Measurements from ENCODE around the gene GULP1.
A peak's percentile ranks its signal among the peaks of the same experiment; 100 is the strongest.

The GULP1 gene

DNA sequence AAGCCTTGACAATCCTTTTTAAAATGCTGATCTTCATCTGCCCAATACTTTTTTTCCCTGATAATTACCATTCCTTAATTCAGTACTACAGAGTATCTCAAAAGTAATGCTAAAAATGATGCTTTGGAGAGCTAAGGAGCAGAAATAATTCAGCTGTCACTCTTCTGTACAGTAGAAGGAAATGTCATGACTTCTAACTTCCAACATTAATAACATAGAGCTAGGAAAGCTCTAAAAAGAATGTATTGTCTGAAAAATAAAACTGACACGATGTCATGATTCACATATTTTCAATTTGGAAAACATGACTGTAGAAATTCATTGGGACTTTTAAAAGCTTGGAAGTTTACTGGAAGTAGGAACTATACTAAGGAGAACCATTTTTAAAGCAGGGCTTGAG, 212.3 kb downstream of the GULP1 start:
- TF ChIP-seq, protein P1, sequence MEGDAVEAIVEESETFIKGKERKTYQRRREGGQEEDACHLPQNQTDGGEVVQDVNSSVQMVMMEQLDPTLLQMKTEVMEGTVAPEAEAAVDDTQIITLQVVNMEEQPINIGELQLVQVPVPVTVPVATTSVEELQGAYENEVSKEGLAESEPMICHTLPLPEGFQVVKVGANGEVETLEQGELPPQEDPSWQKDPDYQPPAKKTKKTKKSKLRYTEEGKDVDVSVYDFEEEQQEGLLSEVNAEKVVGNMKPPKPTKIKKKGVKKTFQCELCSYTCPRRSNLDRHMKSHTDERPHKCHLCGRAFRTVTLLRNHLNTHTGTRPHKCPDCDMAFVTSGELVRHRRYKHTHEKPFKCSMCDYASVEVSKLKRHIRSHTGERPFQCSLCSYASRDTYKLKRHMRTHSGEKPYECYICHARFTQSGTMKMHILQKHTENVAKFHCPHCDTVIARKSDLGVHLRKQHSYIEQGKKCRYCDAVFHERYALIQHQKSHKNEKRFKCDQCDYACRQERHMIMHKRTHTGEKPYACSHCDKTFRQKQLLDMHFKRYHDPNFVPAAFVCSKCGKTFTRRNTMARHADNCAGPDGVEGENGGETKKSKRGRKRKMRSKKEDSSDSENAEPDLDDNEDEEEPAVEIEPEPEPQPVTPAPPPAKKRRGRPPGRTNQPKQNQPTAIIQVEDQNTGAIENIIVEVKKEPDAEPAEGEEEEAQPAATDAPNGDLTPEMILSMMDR (conservative IDR thresholded peaks at IDR 0.05; ENCODE audit: low read depth, low read length), result no peak
- H3K4me3 ChIP-seq (ENCODE audit: low read length), result no peak overlapping the region
- DNase-seq (ENCODE audit: low read depth), result no peak

DNA sequence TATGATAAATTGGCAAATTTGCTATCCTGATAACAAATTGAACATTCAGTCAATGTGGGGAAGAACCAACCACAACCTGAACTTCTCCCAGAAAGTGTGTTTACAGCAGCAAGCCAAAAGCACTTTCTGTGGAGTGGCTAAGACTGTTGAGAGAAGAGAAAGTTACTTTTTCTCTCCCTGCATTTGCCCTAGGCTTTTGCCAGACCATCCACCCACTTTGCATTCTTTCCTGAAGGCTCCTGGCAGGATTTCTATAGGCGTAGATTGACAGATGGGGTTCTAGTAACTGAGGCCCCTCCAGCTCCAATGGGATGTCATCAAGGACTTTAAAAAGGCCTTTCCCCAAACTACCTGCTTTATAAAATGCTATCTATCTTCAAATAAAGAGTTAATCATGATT, 215.2 kb downstream of the GULP1 start:
- TF ChIP-seq, protein P1 (conservative IDR thresholded peaks at IDR 0.05; ENCODE audit: low read depth, low read length), result no peak
- no peak for DNase-seq (ENCODE audit: low read depth)
- H3K4me3 ChIP-seq (ENCODE audit: low read length), result no peak overlapping the region

DNA sequence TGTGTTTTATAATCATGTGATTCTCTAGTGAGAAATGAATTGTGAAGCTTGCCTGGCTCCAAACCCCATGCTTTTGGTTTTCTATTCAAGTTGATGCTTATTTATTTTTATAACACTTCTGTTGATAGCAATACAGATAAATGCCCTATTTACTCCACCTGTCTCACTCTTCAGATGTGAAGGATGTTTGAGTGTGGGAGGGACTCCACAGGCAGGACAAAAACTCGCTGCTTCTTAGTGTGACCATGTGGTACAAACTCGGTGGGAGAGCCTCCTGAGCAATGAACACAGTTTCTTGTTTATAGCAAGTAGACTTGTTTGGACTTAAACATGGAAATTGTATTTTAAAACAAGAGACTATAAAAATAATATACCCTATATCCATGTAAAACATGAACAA, 219.7 kb downstream of the GULP1 start:
- TF ChIP-seq, protein P1 (conservative IDR thresholded peaks at IDR 0.05; ENCODE audit: low read depth, low read length), result no peak
- no peak overlapping the region for H3K4me3 ChIP-seq (ENCODE audit: low read length)
- no peak for DNase-seq (ENCODE audit: low read depth)

GRCh38 chr2:188512456-188512855, 220.8 kb downstream of the GULP1 start:
- no peak overlapping the region for H3K4me3 ChIP-seq (ENCODE audit: low read length)
- DNase-seq (ENCODE audit: low read depth), result no peak
- TF ChIP-seq, protein P1 (conservative IDR thresholded peaks at IDR 0.05; ENCODE audit: low read depth, low read length), result peak; percentile 57

GRCh38 chr2:188515918-188516317, 224.2 kb downstream of the GULP1 start:
- TF ChIP-seq, protein P1 (conservative IDR thresholded peaks at IDR 0.05; ENCODE audit: low read depth, low read length), result no peak
- DNase-seq (ENCODE audit: low read depth), result no peak

DNA sequence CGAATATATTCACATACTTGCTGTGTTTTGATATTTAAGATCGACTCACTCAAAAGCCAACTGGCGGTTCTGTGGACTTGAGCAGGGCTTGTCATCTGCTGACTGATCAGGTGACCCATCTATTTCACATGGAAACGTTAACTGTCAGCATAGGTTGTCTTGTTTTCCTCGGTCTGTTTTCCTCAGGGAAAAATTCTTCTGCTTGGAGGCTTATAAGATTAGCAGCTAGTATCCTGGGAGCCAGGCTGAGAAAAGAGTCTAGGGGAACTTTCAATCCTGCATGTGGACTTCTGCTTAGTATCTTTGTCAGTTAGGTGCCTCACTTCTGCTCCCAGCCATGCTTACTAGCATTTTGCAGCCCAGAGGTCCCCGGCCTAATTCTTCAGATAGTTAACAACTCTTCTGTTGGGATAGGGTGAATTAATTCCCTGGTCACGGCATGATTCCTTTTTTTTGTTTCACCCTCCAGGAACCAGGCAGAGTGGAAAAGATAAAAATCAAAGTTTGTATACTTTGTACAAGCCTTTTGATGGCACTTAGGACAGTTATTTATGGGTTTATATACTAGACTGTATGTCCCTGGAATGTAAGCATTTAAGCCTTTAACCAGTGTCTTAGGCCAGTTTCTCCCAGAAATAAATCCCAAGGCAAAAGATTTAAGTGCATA, 226.0 kb downstream of the GULP1 start:
- TF ChIP-seq, protein P1 (conservative IDR thresholded peaks at IDR 0.05; ENCODE audit: low read depth, low read length), result no peak
- DNase-seq (ENCODE audit: low read depth), result peak; percentile 89
- peak overlapping the region; percentile 8 for H3K4me3 ChIP-seq (ENCODE audit: low read length)

More at GRCh38 chr2:188515918-188516317, 224.2 kb downstream of the GULP1 start:
- no peak overlapping the region for H3K4me3 ChIP-seq (ENCODE audit: low read length)

DNA sequence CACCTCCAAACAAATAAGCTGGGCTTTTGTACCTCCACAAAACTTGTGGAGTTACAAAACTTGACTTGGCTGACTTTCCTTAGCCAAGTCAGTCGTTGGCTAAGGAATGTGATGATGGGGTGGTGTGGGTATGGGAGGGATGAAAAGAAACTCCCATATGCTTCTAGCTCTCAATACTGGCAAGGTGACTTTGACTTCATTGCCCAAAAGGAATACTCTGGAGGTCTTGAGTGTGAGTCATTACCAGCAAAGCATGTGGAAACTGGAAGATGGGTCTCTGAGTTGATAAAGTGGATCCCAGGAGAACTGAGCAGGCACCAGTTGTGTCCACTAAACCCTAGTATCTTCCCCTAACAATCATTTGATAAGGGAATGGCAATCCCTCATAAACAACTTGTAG, 226.7 kb downstream of the GULP1 start:
- TF ChIP-seq, protein P1 (conservative IDR thresholded peaks at IDR 0.05; ENCODE audit: low read depth, low read length), result no peak
- H3K4me3 ChIP-seq (ENCODE audit: low read length), result no peak overlapping the region
- no peak for DNase-seq (ENCODE audit: low read depth)
